Muscle layer of duodenum (tissue), 2 donors: ENCODE results near the gene CDK14.
A peak's percentile ranks its signal among the peaks of the same experiment; 100 is the strongest.

Source experiments
- H3K27ac ChIP-seq: one replicate; pipeline ENCODE4 v1.7.0; 2013; ENCODE audit warnings: mild to moderate bottlenecking, low read length
- H3K27me3 ChIP-seq: one replicate; pipeline ENCODE4 v1.7.0; 2013; ENCODE audit warnings: low read depth, mild to moderate bottlenecking, control low read depth, low read length
- H3K36me3 ChIP-seq, 2 donors: one replicate each; pipeline ENCODE4 v1.7.0; 2013; ENCODE audit warnings: low read length in 2 of 2, control low read depth in 1 of 2, mild to moderate bottlenecking in 1 of 2; ENCODE audit not compliant: insufficient read depth in 2 of 2, control insufficient read depth in 1 of 2
- H3K4me1 ChIP-seq, 2 donors: one replicate each; pipeline ENCODE4 v1.7.0; 2013; ENCODE audit warnings: low read length in 2 of 2, mild to moderate bottlenecking in 2 of 2, control low read depth in 1 of 2, moderate library complexity in 1 of 2; ENCODE audit not compliant: insufficient read depth in 2 of 2, control insufficient read depth in 1 of 2
- H3K4me3 ChIP-seq, 2 donors: one replicate each; pipeline ENCODE4 v1.7.0; 2013; ENCODE audit warnings: low read length in 2 of 2, low read depth in 1 of 2, mild to moderate bottlenecking in 1 of 2
- H3K9me3 ChIP-seq, 2 donors: one replicate each; pipeline ENCODE4 v1.7.0; 2013; ENCODE audit warnings: low read length in 2 of 2, control low read depth in 1 of 2, mild to moderate bottlenecking in 1 of 2; ENCODE audit not compliant: control insufficient read depth in 1 of 2
- donor health status: healthy.

CDK14 gene

GRCh38 chr7:91046322-91047089 lies 450.4 kb downstream of the CDK14 start:
- H3K4me1 ChIP-seq = no peaks in the 10 kb centered on the region
- H3K36me3 ChIP-seq = no peaks in the 10 kb centered on the region
- no peaks in the 10 kb centered on the region for H3K9me3 ChIP-seq
- H3K4me3 ChIP-seq = no peak overlapping the region
- H3K27me3 ChIP-seq = no peaks in the 10 kb centered on the region
- H3K27ac ChIP-seq = peak overlapping the region; percentile 32

- no peaks in the 10 kb centered on the region for H3K27me3 ChIP-seq
- no peaks in the 10 kb centered on the region for H3K4me1 ChIP-seq
- no peak overlapping the region for H3K27ac ChIP-seq
- no peaks in the 10 kb centered on the region for H3K36me3 ChIP-seq
- no peaks in the 10 kb centered on the region for H3K9me3 ChIP-seq
- H3K4me3 ChIP-seq = no peak overlapping the region
Observed at GRCh38 chr7:91047636-91048035, 451.5 kb downstream of the CDK14 start.

- H3K27me3 ChIP-seq = no peaks in the 10 kb centered on the region
- no peaks in the 10 kb centered on the region for H3K4me1 ChIP-seq
- no peaks in the 10 kb centered on the region for H3K36me3 ChIP-seq
- H3K9me3 ChIP-seq = no peaks in the 10 kb centered on the region
- peak overlapping the region in 1 of 2 donors; percentile 37 for H3K4me3 ChIP-seq
- H3K27ac ChIP-seq = no peak overlapping the region
Observed at GRCh38 chr7:91050677-91051076, 454.6 kb downstream of the CDK14 start.

GRCh38 chr7:91051966-91052365 lies 455.8 kb downstream of the CDK14 start:
- Histone ChIP-seq H3K4me1 (no peaks in the 10 kb centered on the region), H3K27me3 (no peaks in the 10 kb centered on the region), H3K27ac (no peak overlapping the region), H3K36me3 (no peaks in the 10 kb centered on the region), H3K4me3 (no peak overlapping the region), H3K9me3 (no peaks in the 10 kb centered on the region)

- H3K27ac ChIP-seq = no peak overlapping the region
- no peaks in the 10 kb centered on the region for H3K36me3 ChIP-seq
- H3K9me3 ChIP-seq = no peaks in the 10 kb centered on the region
- no peak overlapping the region for H3K4me3 ChIP-seq
- no peaks in the 10 kb centered on the region for H3K27me3 ChIP-seq
- H3K4me1 ChIP-seq = no peaks in the 10 kb centered on the region
Observed at GRCh38 chr7:91054374-91054773, 458.3 kb downstream of the CDK14 start.

GRCh38 chr7:91055219-91055618 lies 459.1 kb downstream of the CDK14 start:
- H3K4me1 ChIP-seq = no peaks in the 10 kb centered on the region
- no peaks in the 10 kb centered on the region for H3K27me3 ChIP-seq
- no peaks in the 10 kb centered on the region for H3K36me3 ChIP-seq
- no peak overlapping the region for H3K4me3 ChIP-seq
- no peak overlapping the region for H3K27ac ChIP-seq
- H3K9me3 ChIP-seq = no peaks in the 10 kb centered on the region

GRCh38 chr7:91062713-91063112 lies 466.6 kb downstream of the CDK14 start:
- Histone ChIP-seq H3K4me1 (peaks cover 0 to 10% of the 10 kb centered on the region in 2 donors), H3K36me3 (no peaks in the 10 kb centered on the region), H3K27ac (no peak overlapping the region), H3K27me3 (no peaks in the 10 kb centered on the region), H3K4me3 (no peak overlapping the region), H3K9me3 (no peaks in the 10 kb centered on the region)

- H3K4me3 ChIP-seq = no peak overlapping the region
- H3K4me1 ChIP-seq = peaks cover 0 to 10% of the 10 kb centered on the region in 2 donors
- H3K27ac ChIP-seq = no peak overlapping the region
- no peaks in the 10 kb centered on the region for H3K9me3 ChIP-seq
- H3K27me3 ChIP-seq = no peaks in the 10 kb centered on the region
- no peaks in the 10 kb centered on the region for H3K36me3 ChIP-seq
Observed at GRCh38 chr7:91064052-91064451, 467.9 kb downstream of the CDK14 start.

GRCh38 chr7:91064938-91065337 lies 468.8 kb downstream of the CDK14 start:
- no peaks in the 10 kb centered on the region for H3K27me3 ChIP-seq
- no peak overlapping the region for H3K27ac ChIP-seq
- no peaks in the 10 kb centered on the region for H3K36me3 ChIP-seq
- no peaks in the 10 kb centered on the region for H3K9me3 ChIP-seq
- H3K4me3 ChIP-seq = no peak overlapping the region
- peaks cover 0 to 10% of the 10 kb centered on the region in 2 donors for H3K4me1 ChIP-seq

GRCh38 chr7:91066627-91067026 lies 470.5 kb downstream of the CDK14 start:
- no peak overlapping the region for H3K27ac ChIP-seq
- no peaks in the 10 kb centered on the region for H3K9me3 ChIP-seq
- no peaks in the 10 kb centered on the region for H3K27me3 ChIP-seq
- H3K36me3 ChIP-seq = no peaks in the 10 kb centered on the region
- H3K4me3 ChIP-seq = no peak overlapping the region
- H3K4me1 ChIP-seq = peaks cover 0 to 10% of the 10 kb centered on the region in 2 donors

- peaks cover 0 to 10% of the 10 kb centered on the region in 2 donors for H3K4me1 ChIP-seq
- H3K36me3 ChIP-seq = no peaks in the 10 kb centered on the region
- no peak overlapping the region for H3K4me3 ChIP-seq
- H3K27me3 ChIP-seq = no peaks in the 10 kb centered on the region
- no peaks in the 10 kb centered on the region for H3K9me3 ChIP-seq
- H3K27ac ChIP-seq = no peak overlapping the region
Observed at GRCh38 chr7:91067242-91067641, 471.1 kb downstream of the CDK14 start.
